B cell (primary cell): ENCODE measurements around the gene RAB3A. TPM values are rescaled to one million over a fixed set of nuclear protein-coding genes. Genes with fewer than 3 reads are reported as not detected.

ENCODE experiments used
- ATAC-seq: fragments of 200-7000 bp; cut with Tn5 transposase; one replicate; pipeline ENCODE4 v1.10.0; 2021; ENCODE audit warnings: low read depth, mild to moderate bottlenecking, moderate number of reproducible peaks, moderate library complexity
- CTCF ChIA-PET: fragments of 350-600 bp; sonication (Branson Sonifier 250); formaldehyde crosslinking; loops from one replicate; lab custom pipeline; 2021; ENCODE audit warnings: antibody characterized with exemption, inconsistent platforms; lab: Charles Lee
- POLR2A ChIA-PET: fragments of 350-600 bp; sonication (Branson Sonifier 250); formaldehyde crosslinking; loops from one replicate; lab custom pipeline; 2021; ENCODE audit warnings: antibody characterized with exemption; lab: Charles Lee
- DNase-seq: peaks from one replicate; pipeline ENCODE4 v3.0.0; 2013
- H2AFZ ChIP-seq: 2 replicates; pipeline ENCODE4 v1.6.1; 2012; ENCODE audit warnings: mild to moderate bottlenecking, low read depth, low read length; ENCODE audit not compliant: insufficient read depth, poor library complexity, severe bottlenecking
- H3K27ac ChIP-seq, 2 donors: 1 replicate in 1 of 2; 2 replicates in 1 of 2; pipeline ENCODE4 v1.5.1; 2012 to 2013; ENCODE audit warnings: low read length in 2 of 2, mild to moderate bottlenecking in 2 of 2, moderate library complexity in 1 of 2
- H3K27me3 ChIP-seq, 4 experiments: fragments of 200-600 bp in 1 of 4; sonication (generic) in 1 of 4; replicated peaks in 1 of 4; 1 replicate in 2 of 4; 2 replicates in 2 of 4; pipeline versions ENCODE4 v1.6.1 to v1.7.0; 2013 to 2016; ENCODE audit warnings: low read length in 3 of 4, mild to moderate bottlenecking in 2 of 4, mixed read lengths in 1 of 4, moderate library complexity in 1 of 4; ENCODE audit not compliant: insufficient read depth in 4 of 4, control insufficient read depth in 3 of 4; ENCODE audit errors: control extremely low read depth in 1 of 4
- H3K36me3 ChIP-seq, 2 experiments: replicated peaks in 1 of 2; 1 replicate in 1 of 2; 2 replicates in 1 of 2; pipeline versions ENCODE4 v1.6.1 to v1.7.1; 2013; ENCODE audit warnings: low read length in 1 of 2; ENCODE audit not compliant: insufficient read depth in 2 of 2, control insufficient read depth in 1 of 2; ENCODE audit errors: control extremely low read depth in 1 of 2, extremely low read depth in 1 of 2
- H3K4me1 ChIP-seq, 2 donors: fragments of 200-600 bp in 1 of 2; sonication (generic) in 1 of 2; 1 replicate in 1 of 2; 2 replicates in 1 of 2; pipeline versions ENCODE4 v1.5.1 to v1.6.1; 2013 to 2017; ENCODE audit warnings: low read length in 2 of 2; ENCODE audit not compliant: control insufficient read depth in 2 of 2, insufficient read depth in 2 of 2
- H3K4me2 ChIP-seq: replicated peaks from 2 replicates; pipeline ENCODE3; 2012; ENCODE audit warnings: mild to moderate bottlenecking, low read depth, low read length; ENCODE audit not compliant: poor library complexity, severe bottlenecking
- H3K4me3 ChIP-seq, 5 experiments: fragments of 200-600 bp in 1 of 5; sonication (generic) in 1 of 5; 1 replicate in 3 of 5; 2 replicates in 2 of 5; pipeline versions ENCODE4 v1.5.1 to v1.7.0; 2011 to 2016; ENCODE audit warnings: low read length in 4 of 5, mild to moderate bottlenecking in 4 of 5, low read depth in 2 of 5, control low read depth in 1 of 5, moderate library complexity in 1 of 5; ENCODE audit not compliant: insufficient read depth in 1 of 5; ENCODE audit errors: control extremely low read depth in 1 of 5, extremely low read depth in 1 of 5
- H3K79me2 ChIP-seq: fragments of 200-600 bp; sonication (generic); one replicate; pipeline ENCODE4 v1.6.0; 2016; ENCODE audit warnings: low read length; ENCODE audit not compliant: control insufficient read depth, insufficient read depth
- H3K9ac ChIP-seq: fragments of 200-600 bp; sonication (generic); 2 replicates; pipeline ENCODE4 v1.6.1; 2017; ENCODE audit warnings: mild to moderate bottlenecking, low read length, moderate library complexity
- H3K9me3 ChIP-seq, 3 donors: one replicate each; pipeline versions ENCODE4 v1.6.1 to v1.7.1; 2013; ENCODE audit warnings: low read length in 2 of 3; ENCODE audit not compliant: control insufficient read depth in 2 of 3, insufficient read depth in 1 of 3; ENCODE audit errors: control extremely low read depth in 1 of 3
- H4K20me1 ChIP-seq: 2 replicates; pipeline ENCODE4 v1.6.0; 2012; ENCODE audit warnings: mild to moderate bottlenecking, low read length; ENCODE audit not compliant: insufficient read depth, control insufficient read depth, poor library complexity, severe bottlenecking
- H3K27ac Mint-ChIP-seq: one replicate; pipeline ENCODE4 v1.8.0; 2021; ENCODE audit warnings: mixed read lengths
- H3K27me3 Mint-ChIP-seq: one replicate; pipeline ENCODE4 v1.8.0; 2021; ENCODE audit warnings: mixed read lengths
- H3K4me1 Mint-ChIP-seq: one replicate; pipeline ENCODE4 v1.8.0; 2021; ENCODE audit warnings: mixed read lengths
- H3K4me3 Mint-ChIP-seq: one replicate; pipeline ENCODE4 v1.8.0; 2021; ENCODE audit warnings: mixed read lengths
- H3K9me3 Mint-ChIP-seq: one replicate; pipeline ENCODE4 v1.8.0; 2022; ENCODE audit warnings: mixed read lengths; ENCODE audit not compliant: insufficient read depth
- EZH2 ChIP-seq: IDR thresholded peaks from 2 replicates; pipeline ENCODE4 v1.6.1; 2012; ENCODE audit warnings: borderline replicate concordance, low read depth, mild to moderate bottlenecking, moderate library complexity, low read length; ENCODE audit not compliant: insufficient read depth, poor library complexity, severe bottlenecking
- WGBS: methylation state at CpG from one replicate; pipeline ENCODE4 v1.1.5; 2013; ENCODE audit warnings: missing lambda C conversion rate; ENCODE audit not compliant: insufficient coverage; 5-methylcytosine and 5-hydroxymethylcytosine counted together
- intact Hi-C: fragments of 100-400 bp; cut with micrococcal nuclease; formaldehyde crosslinking; loops from one replicate; pipeline ENCODE4 v1.10.0; 2022
- polyA plus RNA-seq: library from polyadenylated mRNA; depleted of rRNA; stranded (reverse); fragments of >200 nt; gene quantifications from 2 replicates; pipeline ENCODE4 v1.2.3, GENCODE V29; 2012
- total RNA-seq, 2 donors: library from RNA; stranded (reverse); fragments of 120-200 nt in 1 of 2; gene quantifications; 1 replicate in 1 of 2; 2 replicates in 1 of 2; pipeline versions ENCODE4 v1.2.3 to v1.2.4, GENCODE V29; 2013 to 2022
- TF ChIP-seq, protein P1 (sequence below): fragments of 200-600 bp; IDR thresholded peaks from one replicate; pipeline ENCODE4 v1.8.0; 2022; ENCODE audit warnings: antibody characterized with exemption, mild to moderate bottlenecking

RAB3A gene
- total and polyA plus RNA-seq, 2 donors (not counting 1 experiment from before 2014, with no cell fraction given) = 7.7 to 10.4 TPM

DNA sequence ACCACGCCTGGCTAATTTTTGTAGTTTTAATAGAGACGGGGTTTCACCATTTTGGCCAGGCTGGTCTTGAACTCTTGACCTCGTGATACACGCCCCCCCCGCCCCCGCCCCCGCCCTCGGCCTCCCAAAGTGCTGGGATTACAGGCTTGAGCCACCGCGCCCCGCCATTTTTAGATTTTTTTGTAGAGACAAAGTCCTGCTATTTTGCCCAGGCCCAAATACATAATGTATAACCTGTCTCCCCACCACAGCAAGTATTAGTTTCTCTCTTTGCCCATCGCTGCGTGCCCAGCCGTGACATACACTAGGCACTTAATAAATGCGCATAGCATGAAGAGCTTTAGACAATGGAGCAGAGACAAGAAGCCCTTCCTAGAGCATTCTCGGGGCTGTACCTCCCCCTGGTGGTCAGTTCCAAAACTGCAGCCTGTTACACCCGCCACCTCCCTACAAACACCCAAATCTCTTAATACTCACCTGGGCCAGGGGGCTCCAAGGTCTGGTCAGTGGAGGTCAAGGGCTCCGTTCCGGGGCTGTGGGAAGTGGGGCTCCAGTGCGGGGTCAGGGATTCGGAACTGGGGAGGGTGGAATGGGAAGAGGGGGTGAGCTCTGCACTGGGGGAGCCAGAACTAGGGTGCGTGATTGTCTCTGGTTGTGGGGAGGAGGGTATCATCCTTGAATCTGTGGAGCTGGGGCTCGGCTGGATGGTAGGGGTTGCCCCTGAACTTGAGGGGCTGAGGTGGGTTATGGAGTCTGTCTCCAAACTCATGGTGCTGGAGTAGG is 47.9 kb upstream of the RAB3A start:
- peak overlapping the region; percentile 5 for H3K27ac Mint-ChIP-seq
- Histone ChIP-seq H3K36me3 (no peaks in the 10 kb centered on the region), H3K4me2 (peak overlapping the region; percentile 7), H3K4me1 (peaks cover 28 to 38% of the 10 kb centered on the region in 2 donors), H3K79me2 (peaks cover 3% of the 10 kb centered on the region), H3K27ac (no peak overlapping the region), H3K9ac (no peak overlapping the region), H3K4me3 (no peak overlapping the region), H3K27me3 (peaks cover 0 to 25% (median 2%) of the 10 kb centered on the region in 4 experiments), H2AFZ (no peak overlapping the region), H4K20me1 (peaks cover 10% of the 10 kb centered on the region), H3K9me3 (peaks cover 0 to 12% (median 2%) of the 10 kb centered on the region in 3 donors)
- H3K4me3 Mint-ChIP-seq = no peak overlapping the region
- ATAC-seq = peak; percentile 74
- peak; percentile 88 for DNase-seq
- no peaks in the 10 kb centered on the region for H3K9me3 Mint-ChIP-seq
- intact Hi-C loops = loop anchor here (1.0 to 5.0 kb wide), 8 partner anchors 43 to 313 kb away; partner anchors contain the start of genes MAST3 and RAB3A
- no peak for TF ChIP-seq EZH2
- TF ChIP-seq, protein P1, sequence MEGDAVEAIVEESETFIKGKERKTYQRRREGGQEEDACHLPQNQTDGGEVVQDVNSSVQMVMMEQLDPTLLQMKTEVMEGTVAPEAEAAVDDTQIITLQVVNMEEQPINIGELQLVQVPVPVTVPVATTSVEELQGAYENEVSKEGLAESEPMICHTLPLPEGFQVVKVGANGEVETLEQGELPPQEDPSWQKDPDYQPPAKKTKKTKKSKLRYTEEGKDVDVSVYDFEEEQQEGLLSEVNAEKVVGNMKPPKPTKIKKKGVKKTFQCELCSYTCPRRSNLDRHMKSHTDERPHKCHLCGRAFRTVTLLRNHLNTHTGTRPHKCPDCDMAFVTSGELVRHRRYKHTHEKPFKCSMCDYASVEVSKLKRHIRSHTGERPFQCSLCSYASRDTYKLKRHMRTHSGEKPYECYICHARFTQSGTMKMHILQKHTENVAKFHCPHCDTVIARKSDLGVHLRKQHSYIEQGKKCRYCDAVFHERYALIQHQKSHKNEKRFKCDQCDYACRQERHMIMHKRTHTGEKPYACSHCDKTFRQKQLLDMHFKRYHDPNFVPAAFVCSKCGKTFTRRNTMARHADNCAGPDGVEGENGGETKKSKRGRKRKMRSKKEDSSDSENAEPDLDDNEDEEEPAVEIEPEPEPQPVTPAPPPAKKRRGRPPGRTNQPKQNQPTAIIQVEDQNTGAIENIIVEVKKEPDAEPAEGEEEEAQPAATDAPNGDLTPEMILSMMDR = peak; percentile 87
- ChIA-PET CTCF (interaction anchor here (0.5 to 8.0 kb wide), 47 partner anchors 11 to 314 kb away, joined by 3 to 152 read pairs (median 5); partner anchors contain the start of genes JUND, MPV17L2, PIK3R2 and RAB3A), POLR2A (interaction anchor here (0.6 to 1.8 kb wide), 9 partner anchors 9 to 87 kb away, joined by 3 to 7 read pairs (median 4); partner anchors contain the start of genes IQCN and MPV17L2)
- WGBS = 23% methylated on average over 15 of the region's 23 CpGs
- H3K27me3 Mint-ChIP-seq = peaks cover 4% of the 10 kb centered on the region
- peaks cover 29% of the 10 kb centered on the region for H3K4me1 Mint-ChIP-seq
